ENCODE results near the gene CD58.
A peak's percentile ranks its signal among the peaks of the same experiment; 100 is the strongest.

The CD58 gene

GRCh38 chr1:116465845-116466685 lies 104.8 kb downstream of the CD58 start:
- peak; percentile 59 for DNase-seq

GRCh38 chr1:116465477-116465844 lies 105.4 kb downstream of the CD58 start:
- no peak for DNase-seq
